Smooth muscle cell (in vitro differentiated cells): Measurements from ENCODE around the gene CRB2. TPM values are rescaled to one million over a fixed set of nuclear protein-coding genes. Genes with fewer than 3 reads are reported as not detected.

Experiments used
- DNase-seq: peaks from one replicate; lab custom pipeline; 2025; ENCODE audit not compliant: unreplicated experiment; lab: John Stamatoyannopoulos, UW
- H2AFZ ChIP-seq: fragments of 200-600 bp; sonication (generic); 2 replicates; pipeline ENCODE4 v1.6.0; 2016; ENCODE audit warnings: antibody characterized with exemption, low read depth, mild to moderate bottlenecking
- H3F3A ChIP-seq: fragments of 200-600 bp; sonication (generic); 2 replicates; pipeline ENCODE4 v1.6.0; 2017; ENCODE audit warnings: antibody characterized with exemption, low read depth
- H3K27ac ChIP-seq: fragments of 200-600 bp; sonication (generic); 2 replicates; pipeline ENCODE4 v1.5.1; 2016; ENCODE audit warnings: low read depth, mild to moderate bottlenecking
- H3K27me3 ChIP-seq: fragments of 200-600 bp; sonication (generic); 2 replicates; pipeline ENCODE4 v1.6.1; 2016; ENCODE audit warnings: low read depth, mild to moderate bottlenecking
- H3K36me3 ChIP-seq: fragments of 200-600 bp; sonication (generic); 2 replicates; pipeline ENCODE4 v1.5.1; 2016; ENCODE audit warnings: low read depth
- H3K4me1 ChIP-seq: fragments of 200-600 bp; sonication (generic); 2 replicates; pipeline ENCODE4 v1.5.1; 2016; ENCODE audit warnings: low read depth
- H3K4me2 ChIP-seq: fragments of 200-600 bp; sonication (generic); 2 replicates; pipeline ENCODE4 v1.6.0; 2016; ENCODE audit warnings: mild to moderate bottlenecking
- H3K4me3 ChIP-seq: fragments of 200-600 bp; sonication (generic); 2 replicates; pipeline ENCODE4 v1.5.1; 2016; ENCODE audit warnings: mild to moderate bottlenecking
- H3K79me2 ChIP-seq: fragments of 200-600 bp; sonication (generic); 2 replicates; pipeline ENCODE4 v1.6.0; 2016; ENCODE audit warnings: low read depth, mild to moderate bottlenecking
- H3K9ac ChIP-seq: fragments of 200-600 bp; sonication (generic); 2 replicates; pipeline ENCODE4 v1.6.0; 2016; ENCODE audit warnings: low read depth
- H3K9me3 ChIP-seq: fragments of 200-600 bp; sonication (generic); replicated peaks from 2 replicates; pipeline ENCODE4 v1.5.1; 2016; ENCODE audit warnings: low read depth
- H4K20me1 ChIP-seq: fragments of 200-600 bp; sonication (generic); 2 replicates; pipeline ENCODE4 v1.6.0; 2016; ENCODE audit warnings: low read depth
- CTCF ChIP-seq: fragments of 200-600 bp; sonication (generic); IDR thresholded peaks from 2 replicates; pipeline ENCODE4 v1.5.1; 2017; ENCODE audit warnings: borderline replicate concordance, mild to moderate bottlenecking, antibody characterized with exemption; ENCODE audit not compliant: insufficient read depth, poor library complexity, severe bottlenecking
- WGBS: methylation state at CpG from one replicate; pipeline ENCODE4 v1.1.7; 2016; ENCODE audit warnings: low lambda C conversion rate; 5-methylcytosine and 5-hydroxymethylcytosine counted together
- polyA plus RNA-seq: library from polyadenylated mRNA; unstranded; fragments of >200 nt; fragmentation: Nextera tagmentation; extraction: Ambion mirVana; gene quantifications from 2 replicates; pipeline ENCODE4 v1.2.1, GENCODE V29; 2016
- total RNA-seq: library from RNA; depleted of rRNA; stranded (reverse); fragments of >200 nt; gene quantifications from 2 replicates; pipeline ENCODE4 v1.2.3, GENCODE V29; 2014

The CRB2 gene
- total and polyA plus RNA-seq, 2 experiments from 2014 or later, result 1.7 to 3.1 TPM

DNA sequence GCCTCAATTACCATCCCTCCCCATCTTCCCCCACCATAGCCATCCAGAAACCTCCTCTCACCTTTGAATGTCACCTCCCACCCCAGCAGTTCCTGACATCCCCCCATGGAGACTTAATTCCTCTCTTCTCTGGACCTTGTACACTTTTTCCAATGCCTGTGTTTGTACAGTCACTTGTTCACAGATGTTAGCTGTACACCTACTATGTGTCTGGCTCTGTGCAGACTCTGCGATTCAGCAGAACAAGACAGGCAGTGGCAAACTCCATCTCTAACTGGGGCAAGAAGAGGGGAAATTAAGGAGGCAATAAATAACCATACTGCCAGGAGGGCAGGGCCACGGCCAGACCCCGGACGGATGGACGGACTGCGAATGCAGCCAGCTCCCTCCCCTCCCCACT lies 29.8 kb upstream of the CRB2 start:
- H4K20me1 ChIP-seq, result no peaks in the 10 kb centered on the region
- no peaks in the 10 kb centered on the region for H3K27me3 ChIP-seq
- DNase-seq, result no peak
- H3K4me3 ChIP-seq, result no peak overlapping the region
- WGBS, result 75% methylated on average over 4 of the region's 6 CpGs
- no peaks in the 10 kb centered on the region for H3K36me3 ChIP-seq
- no peak overlapping the region for H3K27ac ChIP-seq
- H3K79me2 ChIP-seq, result no peaks in the 10 kb centered on the region
- no peaks in the 10 kb centered on the region for H3K9me3 ChIP-seq
- no peak overlapping the region for H3K4me2 ChIP-seq
- no peaks in the 10 kb centered on the region for H3F3A ChIP-seq
- peaks cover 5% of the 10 kb centered on the region for H3K4me1 ChIP-seq
- no peak for TF ChIP-seq CTCF
- no peak overlapping the region for H2AFZ ChIP-seq
- H3K9ac ChIP-seq, result no peak overlapping the region

DNA sequence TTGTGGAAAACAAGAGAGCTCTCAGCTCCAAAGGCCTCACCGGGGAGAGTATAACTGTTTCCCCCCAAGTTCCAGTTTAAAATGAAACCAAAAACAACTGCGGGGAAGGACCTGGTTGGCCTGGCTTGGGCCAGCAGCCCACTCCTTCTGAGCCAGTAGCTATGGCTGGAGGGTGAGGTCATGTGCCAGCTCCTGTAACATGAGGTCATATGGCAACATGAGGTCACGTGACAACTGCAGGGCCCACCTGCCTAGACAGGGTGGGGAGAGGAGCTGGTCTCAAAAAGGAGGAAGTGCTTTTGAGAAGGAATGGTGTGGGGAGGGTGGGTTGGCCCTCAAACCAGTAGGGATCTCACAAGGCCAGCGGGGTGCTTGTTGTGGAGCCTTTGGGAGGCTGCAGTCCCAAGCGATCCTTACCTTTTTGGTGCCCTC lies 29.3 kb upstream of the CRB2 start:
- no peaks in the 10 kb centered on the region for H3K79me2 ChIP-seq
- no peak overlapping the region for H3K4me3 ChIP-seq
- H3K4me2 ChIP-seq, result no peak overlapping the region
- no peaks in the 10 kb centered on the region for H3F3A ChIP-seq
- no peaks in the 10 kb centered on the region for H3K36me3 ChIP-seq
- peaks cover 5% of the 10 kb centered on the region for H3K4me1 ChIP-seq
- no peak for DNase-seq
- WGBS, result 88% methylated on average over 5 of the region's 5 CpGs
- TF ChIP-seq CTCF, result no peak
- H3K27ac ChIP-seq, result no peak overlapping the region
- no peak overlapping the region for H2AFZ ChIP-seq
- no peaks in the 10 kb centered on the region for H3K27me3 ChIP-seq
- no peak overlapping the region for H3K9ac ChIP-seq
- H3K9me3 ChIP-seq, result no peaks in the 10 kb centered on the region
- no peaks in the 10 kb centered on the region for H4K20me1 ChIP-seq

DNA sequence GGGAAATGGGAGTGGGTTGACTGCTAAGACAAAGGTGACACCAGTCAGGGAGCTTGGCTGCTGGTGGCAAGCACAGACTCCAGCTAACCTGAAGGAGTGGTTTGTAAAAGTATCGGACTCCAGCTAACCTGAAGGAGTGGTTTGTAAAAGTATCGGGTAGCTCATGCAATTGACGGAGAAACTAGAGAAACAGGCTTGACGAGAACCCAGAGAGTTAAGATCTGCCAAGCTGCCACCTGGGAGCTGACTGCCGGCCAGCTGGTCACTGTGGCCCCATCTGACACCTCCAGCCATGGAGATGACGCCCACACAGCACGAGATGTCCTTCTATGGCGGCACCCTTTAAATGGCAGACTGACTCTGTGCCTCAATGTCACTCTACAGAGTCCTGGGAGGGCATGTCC lies 28.3 kb upstream of the CRB2 start:
- Histone ChIP-seq H3F3A (peaks cover 4% of the 10 kb centered on the region), H2AFZ (no peak overlapping the region), H3K9ac (no peak overlapping the region), H3K9me3 (no peaks in the 10 kb centered on the region), H3K4me1 (peaks cover 4% of the 10 kb centered on the region), H3K4me3 (no peak overlapping the region), H3K79me2 (no peaks in the 10 kb centered on the region), H3K36me3 (no peaks in the 10 kb centered on the region), H3K27me3 (no peaks in the 10 kb centered on the region), H3K4me2 (no peak overlapping the region), H4K20me1 (no peaks in the 10 kb centered on the region), H3K27ac (peak overlapping the region; percentile 26)
- no peak for TF ChIP-seq CTCF
- DNase-seq, result no peak
- 69% methylated on average over 8 of the region's 8 CpGs for WGBS

GRCh38 chr9:123329329-123329955 lies 26.6 kb upstream of the CRB2 start:
- Histone ChIP-seq H3K79me2 (no peaks in the 10 kb centered on the region), H4K20me1 (no peaks in the 10 kb centered on the region), H3K4me1 (no peaks in the 10 kb centered on the region), H3K9ac (no peak overlapping the region), H2AFZ (no peak overlapping the region), H3K36me3 (no peaks in the 10 kb centered on the region), H3K4me2 (no peak overlapping the region), H3K27me3 (no peaks in the 10 kb centered on the region), H3K4me3 (no peak overlapping the region), H3F3A (peaks cover 7% of the 10 kb centered on the region), H3K27ac (no peak overlapping the region), H3K9me3 (no peaks in the 10 kb centered on the region)
- DNase-seq, result no peak
- no peak for TF ChIP-seq CTCF
- 77% methylated on average over 6 of the region's 6 CpGs for WGBS
